GM18526 (cell line): Measurements from ENCODE around the gene FBXO45.

ENCODE experiments used
- POLR2A ChIP-seq: IDR thresholded peaks from 3 replicates; pipeline ENCODE4 v1.6.1; 2011; ENCODE audit not compliant: insufficient read length; ENCODE audit errors: extremely low read depth

Gene FBXO45

DNA sequence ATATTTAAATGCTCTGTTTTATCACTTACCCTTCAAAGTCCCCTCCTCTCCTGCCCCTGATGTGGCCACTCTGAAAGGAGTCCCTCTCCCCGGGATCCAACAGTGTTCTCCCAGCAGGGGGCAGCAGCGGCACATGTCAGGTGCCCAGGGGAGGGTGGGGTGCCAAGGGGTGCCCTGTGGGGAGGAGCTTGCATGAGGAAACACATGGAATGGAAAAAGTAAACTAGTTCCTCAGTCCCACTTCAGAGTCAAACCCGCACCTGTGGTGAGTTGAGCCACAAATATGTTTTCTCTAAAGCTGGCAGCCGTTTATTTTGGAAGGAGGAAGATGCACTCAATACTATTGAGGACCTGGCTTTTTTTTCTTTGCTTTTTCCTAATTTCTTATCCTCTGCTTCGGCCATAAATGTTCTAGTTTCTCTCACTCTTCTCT lies 40.9 kb downstream of the FBXO45 start:
- no peak for TF ChIP-seq POLR2A

DNA sequence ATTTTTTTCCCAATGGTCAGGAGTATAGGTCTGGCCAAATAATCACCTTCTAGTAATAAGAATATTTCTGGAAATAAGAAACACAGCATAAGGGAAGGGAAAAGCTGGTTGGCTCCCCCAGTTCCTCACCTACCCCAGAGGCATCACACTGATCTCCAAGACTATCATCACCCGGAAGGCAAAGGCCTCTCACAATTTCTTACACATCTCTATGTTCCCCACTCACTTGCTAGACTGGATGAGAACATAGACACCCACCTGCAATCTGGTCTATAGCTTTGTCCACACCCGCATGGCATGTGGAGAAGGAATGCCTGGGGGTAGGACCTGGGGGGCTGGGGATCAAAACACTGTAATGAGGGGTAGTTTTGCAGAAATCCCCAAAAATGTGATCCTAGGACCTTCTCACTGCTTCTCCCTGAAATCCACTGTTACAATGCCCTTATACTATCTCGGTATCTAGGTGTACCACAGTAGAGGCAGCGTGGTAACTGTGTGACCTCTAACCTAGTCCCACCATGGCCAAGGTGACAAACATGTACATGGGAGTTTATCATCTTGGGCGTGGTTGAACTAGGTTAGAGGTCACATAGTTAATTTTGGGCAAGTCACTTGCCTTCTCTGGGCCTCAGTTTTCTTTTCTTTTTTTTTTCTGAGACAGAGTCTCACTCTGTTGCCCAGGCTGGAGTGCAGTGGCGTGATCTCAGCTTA lies 41.5 kb downstream of the FBXO45 start:
- no peak for TF ChIP-seq POLR2A

GRCh38 chr3:196611761-196612483 lies 43.5 kb downstream of the FBXO45 start:
- TF ChIP-seq POLR2A, result no peak

DNA sequence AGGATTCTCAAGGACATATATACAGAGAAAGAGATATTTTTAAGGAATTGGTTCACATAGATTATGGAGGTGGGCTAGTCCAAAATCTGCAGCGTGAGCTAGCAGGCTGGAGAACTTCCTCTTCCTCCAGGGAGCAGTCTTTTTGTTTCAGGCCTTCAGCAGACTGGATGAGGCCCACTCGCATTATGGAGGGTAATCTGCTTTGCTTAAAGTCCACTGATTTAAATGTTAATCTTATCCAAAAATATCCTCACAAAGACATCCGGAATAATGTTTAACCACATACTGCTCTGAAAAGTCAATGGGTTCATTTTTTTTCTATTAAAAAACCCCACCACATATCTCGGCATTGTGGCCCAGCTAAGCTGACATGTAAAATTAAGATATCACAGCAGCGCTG lies 48.8 kb downstream of the FBXO45 start:
- TF ChIP-seq POLR2A, result no peak

DNA sequence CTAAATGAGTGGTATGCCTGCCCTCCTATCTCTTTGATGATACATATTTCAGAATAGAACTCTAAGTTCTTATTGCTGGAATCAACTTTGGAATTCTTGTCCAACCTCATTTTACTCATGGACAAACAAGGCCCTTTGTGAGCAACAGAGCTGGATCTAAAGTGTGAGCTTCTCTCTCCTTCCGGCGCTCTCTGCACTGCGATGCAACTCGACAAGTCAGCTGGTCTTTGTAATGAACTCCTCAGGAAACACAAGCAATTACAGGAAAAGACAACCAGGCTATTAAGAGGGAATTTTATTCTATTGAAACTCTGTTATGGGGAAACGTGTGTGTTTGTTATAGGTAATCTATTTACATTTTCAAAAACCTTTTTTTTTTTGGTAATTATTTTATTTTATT lies 50.8 kb downstream of the FBXO45 start:
- TF ChIP-seq POLR2A, result no peak

GRCh38 chr3:196620161-196620604 lies 51.7 kb downstream of the FBXO45 start:
- no peak for TF ChIP-seq POLR2A

DNA sequence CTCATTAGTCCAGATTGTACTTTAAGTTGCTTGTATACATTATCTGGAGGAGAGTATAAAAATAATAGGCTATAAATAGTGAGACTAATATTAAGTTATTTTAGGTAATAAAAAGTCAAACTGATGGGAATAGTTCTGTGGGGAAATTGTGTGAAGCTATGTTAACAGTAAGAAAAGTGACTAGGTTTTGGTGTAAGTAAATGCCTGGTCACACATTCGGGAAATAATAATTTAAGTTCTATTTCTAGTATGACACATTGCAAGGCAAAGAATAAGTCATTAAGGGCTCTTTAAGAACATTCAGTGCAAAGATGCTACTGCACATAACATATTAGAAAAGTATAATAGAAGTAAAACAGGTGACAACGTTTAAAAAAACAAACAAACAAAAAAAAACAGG lies 52.2 kb downstream of the FBXO45 start:
- no peak for TF ChIP-seq POLR2A

GRCh38 chr3:196621611-196622010 lies 53.2 kb downstream of the FBXO45 start:
- no peak for TF ChIP-seq POLR2A

DNA sequence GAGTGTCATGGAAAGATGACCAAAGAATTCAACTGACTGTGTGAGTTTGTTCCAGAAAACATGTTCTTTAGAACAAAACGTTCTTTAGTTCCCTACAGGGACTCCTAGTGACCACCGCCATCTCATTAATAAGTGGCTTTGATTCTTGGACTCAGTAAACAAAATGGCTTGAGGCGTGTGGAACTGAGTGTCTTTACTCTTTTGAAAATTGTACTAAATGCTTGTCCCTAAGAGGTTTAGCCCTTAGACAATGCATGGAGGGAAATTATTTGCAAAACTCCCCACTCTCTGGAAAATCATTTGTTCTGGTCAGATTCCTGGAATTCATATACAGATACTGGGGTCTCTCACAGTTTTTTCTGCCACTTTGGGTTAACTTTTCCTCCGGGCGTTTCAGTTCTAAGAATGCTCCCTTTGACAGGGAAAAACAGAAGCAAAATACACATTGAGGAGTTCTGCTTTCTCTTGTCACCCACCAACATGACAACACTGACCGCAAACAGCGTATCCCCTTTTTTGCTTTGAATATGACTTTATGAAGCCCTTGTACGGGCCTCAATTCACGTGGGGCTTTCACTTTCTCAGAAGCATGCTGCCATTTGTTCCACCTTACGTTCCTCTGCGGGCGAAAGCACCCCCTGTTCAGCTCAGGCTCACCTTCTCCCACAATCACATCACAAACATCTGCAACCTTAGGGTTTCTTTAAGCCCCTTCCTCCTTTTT lies 55.8 kb downstream of the FBXO45 start:
- no peak for TF ChIP-seq POLR2A

DNA sequence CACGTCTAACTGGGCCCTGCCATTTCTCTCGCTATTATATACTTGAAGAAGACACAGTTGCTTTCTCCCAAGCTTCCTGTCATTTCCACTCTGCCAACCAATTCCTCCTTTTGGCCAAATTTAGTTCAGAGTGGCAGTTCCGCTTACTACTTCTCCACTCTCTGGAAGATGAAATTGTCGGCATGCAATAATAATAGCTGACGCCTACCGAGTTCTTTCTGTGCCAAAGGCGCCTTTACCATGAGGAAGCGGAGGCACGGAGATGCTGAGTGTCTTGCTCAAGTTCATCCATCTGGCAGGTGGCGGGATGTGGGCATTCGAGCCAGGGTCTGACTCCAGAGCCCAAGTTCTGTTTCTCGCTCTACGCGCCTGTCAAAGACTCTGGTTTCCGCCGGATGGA lies 56.4 kb downstream of the FBXO45 start:
- TF ChIP-seq POLR2A, result no peak

DNA sequence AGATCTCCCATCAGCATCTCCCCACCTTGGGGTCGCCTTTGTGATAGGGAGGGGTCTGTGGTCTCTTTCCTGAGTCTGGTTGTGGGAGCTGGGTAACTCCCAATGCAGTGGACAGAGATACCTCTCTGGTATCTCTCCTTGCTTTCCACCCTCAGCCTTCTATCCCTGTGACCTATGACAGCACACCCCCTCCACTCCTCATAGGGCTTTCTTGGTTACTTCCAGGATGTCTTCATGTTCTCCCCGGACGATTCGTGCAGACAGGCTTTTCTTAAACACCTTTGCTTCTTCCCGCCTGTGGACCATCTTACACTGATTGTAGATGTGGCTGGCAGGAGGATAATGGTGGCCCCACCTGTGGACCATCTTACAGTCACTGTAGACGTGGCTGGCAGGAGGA lies 56.9 kb downstream of the FBXO45 start:
- no peak for TF ChIP-seq POLR2A

DNA sequence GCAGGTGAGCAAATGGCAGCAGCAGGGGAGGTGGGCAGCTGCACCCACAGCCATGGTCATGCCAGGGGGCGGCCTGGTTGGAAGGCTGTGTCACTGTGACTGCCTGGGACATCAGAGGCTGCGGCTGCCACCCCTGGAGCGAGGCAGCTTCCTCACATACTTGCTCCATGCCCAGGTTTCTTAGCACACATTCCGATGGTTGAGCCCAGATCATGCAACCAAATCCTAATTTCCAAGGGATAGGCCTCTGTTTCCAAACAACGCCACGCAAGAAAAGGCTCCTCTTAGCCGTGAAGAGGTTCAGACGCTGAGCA lies 59.4 kb downstream of the FBXO45 start:
- TF ChIP-seq POLR2A, result no peak

DNA sequence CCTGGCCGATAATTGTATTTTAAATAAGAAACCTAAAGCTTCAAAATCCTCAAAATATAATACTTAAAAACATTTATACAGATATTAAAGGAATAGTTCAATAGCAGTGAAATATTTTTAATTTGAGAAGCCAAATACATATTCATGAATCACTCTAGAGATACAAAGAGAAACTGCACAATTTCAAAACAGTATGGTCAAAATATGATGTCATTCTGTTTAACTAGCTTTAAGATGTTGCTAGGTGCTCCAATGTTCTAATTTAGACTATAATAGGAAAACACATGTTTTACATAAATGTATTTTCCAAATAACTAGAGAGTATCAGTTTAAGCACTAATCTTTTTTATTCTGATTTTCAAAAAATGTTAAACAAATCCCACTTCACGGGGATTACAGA lies 60.8 kb downstream of the FBXO45 start:
- TF ChIP-seq POLR2A, result no peak

DNA sequence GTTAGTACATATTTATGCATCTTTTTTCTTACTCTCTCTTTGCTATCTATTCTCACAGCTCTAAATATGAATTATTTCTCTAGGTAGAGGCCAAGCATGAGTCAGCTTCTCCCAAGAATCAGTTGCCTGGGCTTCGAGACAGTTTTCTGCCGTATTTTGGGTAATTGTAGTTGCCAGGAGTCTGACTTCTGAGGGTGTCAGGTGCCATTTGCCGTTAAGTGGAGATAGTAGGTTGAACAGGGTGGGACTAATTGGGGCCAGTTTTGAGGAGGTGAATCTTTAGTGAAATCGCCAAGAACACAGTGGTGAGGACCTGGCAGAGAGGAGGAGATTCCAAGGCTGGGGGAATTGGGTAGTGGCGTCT lies 63.2 kb downstream of the FBXO45 start:
- no peak for TF ChIP-seq POLR2A

DNA sequence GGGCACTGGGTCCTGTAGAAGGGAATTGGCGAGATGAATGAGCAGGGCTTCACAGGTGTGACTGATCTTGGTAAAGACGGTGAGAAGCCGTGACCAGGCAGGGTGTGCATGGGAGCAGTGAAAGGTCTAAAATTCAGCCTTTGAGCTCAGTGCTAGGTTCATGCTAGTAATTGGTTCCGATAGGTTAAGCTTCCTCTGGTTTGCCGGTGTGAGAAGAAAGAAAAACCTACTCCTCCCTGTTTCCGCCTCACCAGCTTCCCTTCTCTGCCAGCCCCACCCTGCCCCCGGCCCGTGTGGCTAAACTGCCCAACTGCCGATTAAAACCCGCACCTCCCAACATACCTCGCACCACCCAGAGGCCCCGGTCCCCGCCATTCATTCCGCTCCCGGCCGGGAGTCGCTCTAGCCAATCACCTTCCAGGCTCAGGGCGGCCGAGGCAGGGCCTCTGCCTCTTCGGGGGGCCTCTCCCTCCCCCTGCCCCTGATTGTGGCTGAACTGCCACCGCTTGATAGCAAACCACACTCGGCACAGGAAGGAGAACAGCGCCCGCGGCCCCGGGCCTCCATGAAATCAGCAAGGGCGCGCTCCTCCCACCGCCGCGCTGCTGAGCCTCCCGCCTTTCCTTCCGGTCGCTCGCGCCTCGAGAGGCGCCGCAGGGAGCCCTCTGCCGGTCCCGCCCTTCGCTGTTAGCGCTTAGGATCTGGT lies 63.7 kb downstream of the FBXO45 start:
- TF ChIP-seq POLR2A, result peak; percentile 76
